Vagina (tissue), 2 donors: ENCODE results near the gene ASCL4. TPM values are rescaled to one million over a fixed set of nuclear protein-coding genes. Genes with fewer than 3 reads are reported as not detected.

Experiments
- DNase-seq, 2 donors: peaks; one replicate each; pipeline ENCODE4 v3.0.0-alpha.2; 2017; ENCODE audit errors: extremely low spot score in 2 of 2
- H3K27ac ChIP-seq: fragments of 200-600 bp; sonication (generic); one replicate; pipeline ENCODE4 v1.5.1; 2019
- H3K27me3 ChIP-seq: fragments of 200-600 bp; sonication (generic); one replicate; pipeline ENCODE4 v1.5.1; 2019
- H3K36me3 ChIP-seq, 2 donors: fragments of 200-600 bp; sonication (generic); one replicate each; pipeline ENCODE4 v1.5.1; 2017 to 2019
- H3K4me1 ChIP-seq: fragments of 200-600 bp; sonication (generic); one replicate; pipeline ENCODE4 v1.5.1; 2019
- H3K4me3 ChIP-seq, 2 donors: fragments of 200-600 bp; sonication (generic); 1 replicate in 1 of 2; 2 replicates in 1 of 2; pipeline ENCODE4 v1.5.1; 2016 to 2019
- H3K9me3 ChIP-seq: fragments of 200-600 bp; sonication (generic); one replicate; pipeline ENCODE4 v1.5.1; 2019
- POLR2A ChIP-seq, 2 donors: fragments of 450-650 bp; IDR thresholded peaks; one replicate each; pipeline ENCODE4 v1.6.1; 2017; ENCODE audit warnings: antibody characterized with exemption in 2 of 2, mild to moderate bottlenecking in 2 of 2, moderate library complexity in 2 of 2
- POLR2AphosphoS5 ChIP-seq, 2 donors: sonication (generic); formaldehyde crosslinking; IDR thresholded peaks; one replicate each; pipeline ENCODE4 v1.9.0; 2017; ENCODE audit warnings: antibody characterized with exemption in 2 of 2, mild to moderate bottlenecking in 2 of 2, low read depth in 1 of 2; ENCODE audit not compliant: insufficient read depth in 1 of 2
- intact Hi-C: fragments of 100-400 bp; cut with DNase I; formaldehyde crosslinking; loops from one replicate; pipeline ENCODE4 v1.15.1; 2023
- total RNA-seq: library from RNA; depleted of rRNA; stranded (reverse); fragments of >200 nt; gene quantifications from one replicate; pipeline ENCODE4 v1.2.3, GENCODE V29; 2016
- TF ChIP-seq, protein P1 (sequence below), 3 experiments: fragments of 450-650 bp in 2 of 3; fragments of 200-600 bp in 1 of 3; sonication (generic) in 1 of 3; IDR thresholded peaks; one replicate each; pipeline ENCODE4 v1.5.1; 2017 to 2019; ENCODE audit warnings: antibody characterized with exemption in 3 of 3, mild to moderate bottlenecking in 2 of 3, moderate library complexity in 2 of 3

Gene ASCL4
- total RNA-seq, 1 donor from 2014 or later: not detected

GRCh38 chr12:107761502-107761904 is 13.0 kb upstream of the ASCL4 start:
- H3K9me3 ChIP-seq: no peaks in the 10 kb centered on the region
- peak overlapping the region; percentile 79 to 88 for H3K4me3 ChIP-seq
- intact Hi-C loops: no loop called here
- H3K4me1 ChIP-seq: peaks cover 31% of the 10 kb centered on the region
- no peak for TF ChIP-seq POLR2AphosphoS5 (IDR thresholded peaks at IDR 0.05; ENCODE audit: insufficient read depth in 1 of 2, low read depth in 1 of 2)
- no peak for TF ChIP-seq POLR2A (IDR thresholded peaks at IDR 0.05)
- TF ChIP-seq, protein P1, sequence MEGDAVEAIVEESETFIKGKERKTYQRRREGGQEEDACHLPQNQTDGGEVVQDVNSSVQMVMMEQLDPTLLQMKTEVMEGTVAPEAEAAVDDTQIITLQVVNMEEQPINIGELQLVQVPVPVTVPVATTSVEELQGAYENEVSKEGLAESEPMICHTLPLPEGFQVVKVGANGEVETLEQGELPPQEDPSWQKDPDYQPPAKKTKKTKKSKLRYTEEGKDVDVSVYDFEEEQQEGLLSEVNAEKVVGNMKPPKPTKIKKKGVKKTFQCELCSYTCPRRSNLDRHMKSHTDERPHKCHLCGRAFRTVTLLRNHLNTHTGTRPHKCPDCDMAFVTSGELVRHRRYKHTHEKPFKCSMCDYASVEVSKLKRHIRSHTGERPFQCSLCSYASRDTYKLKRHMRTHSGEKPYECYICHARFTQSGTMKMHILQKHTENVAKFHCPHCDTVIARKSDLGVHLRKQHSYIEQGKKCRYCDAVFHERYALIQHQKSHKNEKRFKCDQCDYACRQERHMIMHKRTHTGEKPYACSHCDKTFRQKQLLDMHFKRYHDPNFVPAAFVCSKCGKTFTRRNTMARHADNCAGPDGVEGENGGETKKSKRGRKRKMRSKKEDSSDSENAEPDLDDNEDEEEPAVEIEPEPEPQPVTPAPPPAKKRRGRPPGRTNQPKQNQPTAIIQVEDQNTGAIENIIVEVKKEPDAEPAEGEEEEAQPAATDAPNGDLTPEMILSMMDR (IDR thresholded peaks at IDR 0.05): no peak
- no peak for DNase-seq
- peak overlapping the region; percentile 36 for H3K27ac ChIP-seq
- H3K36me3 ChIP-seq: peaks cover 0 to 7% of the 10 kb centered on the region in 2 donors
- no peaks in the 10 kb centered on the region for H3K27me3 ChIP-seq

DNA sequence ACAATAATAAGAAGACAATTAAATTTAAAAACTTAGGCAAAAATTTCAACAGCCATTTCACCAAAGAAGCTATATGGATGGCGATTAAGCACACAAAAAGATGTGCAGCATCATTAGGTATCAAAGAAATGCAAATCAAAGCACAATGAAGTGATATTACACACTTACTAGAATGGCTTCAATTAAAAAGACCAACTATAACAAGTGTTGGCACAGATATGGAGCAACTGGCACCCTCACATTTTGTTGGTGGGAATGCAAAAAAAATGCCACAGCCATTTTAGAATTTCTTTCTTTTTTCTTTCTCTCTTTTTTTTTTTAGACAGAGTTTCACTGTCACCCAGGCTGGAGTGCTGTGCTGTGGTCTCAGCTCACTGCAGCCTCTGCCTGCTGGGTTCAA is 11.6 kb upstream of the ASCL4 start:
- no peak for TF ChIP-seq POLR2AphosphoS5 (IDR thresholded peaks at IDR 0.05; ENCODE audit: insufficient read depth in 1 of 2, low read depth in 1 of 2)
- no peak for TF ChIP-seq POLR2A (IDR thresholded peaks at IDR 0.05)
- TF ChIP-seq, protein P1 (IDR thresholded peaks at IDR 0.05): no peak
- no peaks in the 10 kb centered on the region for H3K27me3 ChIP-seq
- H3K36me3 ChIP-seq: no peaks in the 10 kb centered on the region
- no peak overlapping the region for H3K4me3 ChIP-seq
- H3K9me3 ChIP-seq: no peaks in the 10 kb centered on the region
- no peak overlapping the region for H3K27ac ChIP-seq
- peaks cover 25% of the 10 kb centered on the region for H3K4me1 ChIP-seq
- intact Hi-C loops: no loop called here
- DNase-seq: no peak

GRCh38 chr12:107764626-107765025 is 9.9 kb upstream of the ASCL4 start:
- H3K27me3 ChIP-seq: no peaks in the 10 kb centered on the region
- DNase-seq: no peak
- H3K4me1 ChIP-seq: peaks cover 8% of the 10 kb centered on the region
- H3K9me3 ChIP-seq: no peaks in the 10 kb centered on the region
- no peak overlapping the region for H3K4me3 ChIP-seq
- TF ChIP-seq, protein P1 (IDR thresholded peaks at IDR 0.05): no peak
- TF ChIP-seq POLR2AphosphoS5 (IDR thresholded peaks at IDR 0.05; ENCODE audit: insufficient read depth in 1 of 2, low read depth in 1 of 2): no peak
- no peak for TF ChIP-seq POLR2A (IDR thresholded peaks at IDR 0.05)
- H3K36me3 ChIP-seq: no peaks in the 10 kb centered on the region
- intact Hi-C loops: no loop called here
- no peak overlapping the region for H3K27ac ChIP-seq

- TF ChIP-seq POLR2AphosphoS5 (IDR thresholded peaks at IDR 0.05; ENCODE audit: insufficient read depth in 1 of 2, low read depth in 1 of 2) (no peak), POLR2A (IDR thresholded peaks at IDR 0.05) (no peak)
- TF ChIP-seq, protein P1 (IDR thresholded peaks at IDR 0.05): no peak
- Histone ChIP-seq H3K9me3 (no peaks in the 10 kb centered on the region), H3K4me3 (no peak overlapping the region), H3K27ac (no peak overlapping the region), H3K36me3 (no peaks in the 10 kb centered on the region), H3K4me1 (peaks cover under 1% of the 10 kb centered on the region), H3K27me3 (no peaks in the 10 kb centered on the region)
- DNase-seq: no peak
- intact Hi-C loops: no loop called here
Observed at GRCh38 chr12:107765316-107765715, 9.2 kb upstream of the ASCL4 start.

DNA sequence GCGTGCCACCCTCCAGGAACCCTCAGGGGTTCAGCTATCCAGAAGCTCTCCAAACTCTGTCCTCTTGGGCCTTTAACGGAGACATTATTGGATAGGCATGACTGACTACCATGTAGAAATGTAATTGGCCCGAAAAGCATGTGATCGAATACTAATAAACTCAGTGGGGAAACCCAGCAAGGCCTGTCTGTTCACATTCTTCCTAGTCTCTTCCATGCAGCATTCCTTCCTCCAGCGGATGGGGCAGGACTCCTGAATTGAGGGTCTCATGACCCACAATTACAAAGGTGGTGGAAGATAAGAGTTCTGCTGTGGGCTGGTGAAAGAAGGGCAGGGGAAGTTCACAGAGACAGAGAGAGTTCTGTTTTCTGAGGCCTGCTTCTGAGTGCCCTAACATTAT is 7.0 kb upstream of the ASCL4 start:
- Histone ChIP-seq H3K27me3 (no peaks in the 10 kb centered on the region), H3K4me1 (no peaks in the 10 kb centered on the region), H3K36me3 (no peaks in the 10 kb centered on the region), H3K27ac (no peak overlapping the region), H3K9me3 (no peaks in the 10 kb centered on the region), H3K4me3 (no peak overlapping the region)
- TF ChIP-seq, protein P1 (IDR thresholded peaks at IDR 0.05): no peak
- TF ChIP-seq POLR2A (IDR thresholded peaks at IDR 0.05) (no peak), POLR2AphosphoS5 (IDR thresholded peaks at IDR 0.05; ENCODE audit: insufficient read depth in 1 of 2, low read depth in 1 of 2) (no peak)
- intact Hi-C loops: no loop called here
- DNase-seq: no peak
